ENCODE measurements around the gene ARIH2. TPM values are rescaled to one million over a fixed set of nuclear protein-coding genes. Genes with fewer than 3 reads are reported as not detected.

ARIH2 gene
- total and polyA plus RNA-seq, 2 of the 8 experiments (the other 6 are each of a cell fraction or from before 2014, with no cell fraction given): 72.9 to 136 TPM

DNA sequence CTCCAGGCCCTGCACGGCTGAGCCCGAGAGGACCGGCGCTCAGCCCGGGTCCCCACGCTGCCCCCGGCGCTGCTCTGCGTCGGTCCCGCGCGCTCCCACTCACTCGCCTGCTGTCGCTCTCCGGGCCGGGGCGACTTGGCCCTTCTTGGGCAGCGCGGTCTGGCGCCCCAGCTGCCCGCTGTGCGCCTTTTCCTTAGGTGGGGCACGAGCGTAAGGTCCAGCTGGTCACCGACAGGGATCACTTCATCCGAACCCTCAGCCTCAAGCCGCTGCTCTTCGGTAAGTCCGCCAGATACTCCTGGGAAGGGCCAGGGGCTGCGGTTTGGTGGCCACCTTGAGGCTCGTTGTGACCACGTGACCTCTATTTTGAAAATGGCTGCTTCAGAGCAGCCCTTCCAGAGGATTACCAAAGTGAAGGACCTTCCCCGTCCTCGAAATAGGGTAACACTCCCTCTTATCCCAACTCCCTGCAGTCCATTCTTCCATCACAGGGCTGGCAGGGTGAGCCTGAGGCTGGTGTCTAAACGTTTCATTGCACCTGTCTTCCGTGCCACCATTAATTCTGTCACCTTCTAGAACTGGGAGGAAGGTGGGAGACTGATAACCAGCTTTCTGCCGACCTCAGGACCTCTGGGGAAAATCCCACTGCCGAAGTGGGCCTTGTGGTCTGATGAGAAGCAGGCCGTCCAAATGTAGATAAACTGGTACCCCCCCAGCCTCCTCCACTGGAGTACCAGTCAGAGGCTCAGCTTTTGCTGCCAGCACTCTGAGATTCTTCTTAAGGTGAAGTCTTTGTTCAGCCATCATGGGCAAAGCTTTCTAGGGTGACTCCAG, 72.2 kb downstream of the ARIH2 start (continued):
- no peak for TF ChIP-seq POU5F1 (IDR thresholded peaks at IDR 0.05; ENCODE audit: low read depth, low read length)
- no peak for TF ChIP-seq TCF12 (IDR thresholded peaks at IDR 0.05; ENCODE audit: low read depth, low read length)
- TF ChIP-seq TAF7 (optimal IDR thresholded peaks at IDR 0.05; ENCODE audit: borderline replicate concordance, low read depth, low read length): peak; percentile 44
- TF ChIP-seq YY1 (IDR thresholded peaks at IDR 0.05; ENCODE audit: low read depth, low read length): peak; percentile 92
- no peak for TF ChIP-seq BACH1 (IDR thresholded peaks at IDR 0.05; ENCODE audit: low read length)
- TF ChIP-seq CEBPB (IDR thresholded peaks at IDR 0.05; ENCODE audit: low read depth, low read length): no peak
- no peak for TF ChIP-seq GTF2F1 (IDR thresholded peaks at IDR 0.05; ENCODE audit: borderline replicate concordance, low read depth, low read length)
- TF ChIP-seq HDAC6 (IDR thresholded peaks at IDR 0.05; ENCODE audit: low read depth, low read length): no peak
- TF ChIP-seq RAD21 (IDR thresholded peaks at IDR 0.05 in 1 of 2, conservative IDR thresholded peaks at IDR 0.05 in 1 of 2; ENCODE audit: low read depth in 2 of 2, low read length in 2 of 2): no peak
- no peak for TF ChIP-seq SUZ12 (IDR thresholded peaks at IDR 0.05; ENCODE audit: low read length)
- TF ChIP-seq TAF1 (IDR thresholded peaks at IDR 0.05; ENCODE audit: low read depth, low read length): peak; percentile 60; the same call in 1 of the 2 replicates
- no peak for TF ChIP-seq KDM1A (IDR thresholded peaks at IDR 0.05; ENCODE audit: borderline replicate concordance, low read length)
- TF ChIP-seq SP1 (IDR thresholded peaks at IDR 0.05; ENCODE audit: low read depth, low read length): no peak
- no peak for TF ChIP-seq RBBP5 (IDR thresholded peaks at IDR 0.05; ENCODE audit: borderline replicate concordance, low read depth, low read length)
- TF ChIP-seq POLR2A (IDR thresholded peaks at IDR 0.05; ENCODE audit: control extremely low read depth in 1 of 2, low read depth in 2 of 2, low read length in 2 of 2): no peak; a peak in 1 of 3 replicates
- peak; percentile 38 for TF ChIP-seq SAP30 (IDR thresholded peaks at IDR 0.05; ENCODE audit: insufficient read depth, insufficient replicate concordance, low read length)
- no peak; a peak in 1 of 4 replicates for TF ChIP-seq SIN3A (conservative IDR thresholded peaks at IDR 0.05 in 1 of 2, IDR thresholded peaks at IDR 0.05 in 1 of 2; ENCODE audit: low read depth in 1 of 2, low read length in 2 of 2)
- TF ChIP-seq, protein P1, sequence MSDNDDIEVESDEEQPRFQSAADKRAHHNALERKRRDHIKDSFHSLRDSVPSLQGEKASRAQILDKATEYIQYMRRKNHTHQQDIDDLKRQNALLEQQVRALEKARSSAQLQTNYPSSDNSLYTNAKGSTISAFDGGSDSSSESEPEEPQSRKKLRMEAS (IDR thresholded peaks at IDR 0.05): peak; percentile 81
- no peak for TF ChIP-seq NRF1 (IDR thresholded peaks at IDR 0.05; ENCODE audit: low read depth, low read length)
- TF ChIP-seq JUND (IDR thresholded peaks at IDR 0.05; ENCODE audit: low read length): no peak
- no peak for TF ChIP-seq SIRT6 (IDR thresholded peaks at IDR 0.05; ENCODE audit: low read length)
- no peak for TF ChIP-seq EZH2 (IDR thresholded peaks at IDR 0.05; ENCODE audit: low read depth, low read length, severe bottlenecking)
- TF ChIP-seq FOSL1 (IDR thresholded peaks at IDR 0.05; ENCODE audit: insufficient read depth, low read depth, low read length): no peak
- TF ChIP-seq CREB1 (IDR thresholded peaks at IDR 0.05): no peak
- TF ChIP-seq ZNF274 (IDR thresholded peaks at IDR 0.05; ENCODE audit: borderline replicate concordance, extremely low read depth, low read length): no peak

Data from H1 (cell line).